Left ventricle myocardium inferior (tissue), 1 donor: ENCODE results near the gene HCK. TPM values are rescaled to one million over a fixed set of nuclear protein-coding genes. Genes with fewer than 3 reads are reported as not detected.

Experiments
- DNase-seq: peaks from one replicate; pipeline ENCODE4 v3.0.0-alpha.2; 2020
- H3K27ac ChIP-seq: fragments of 200-600 bp; replicated peaks from 2 replicates; pipeline ENCODE4 v1.8.0; 2021
- H3K27me3 ChIP-seq: fragments of 200-600 bp; 2 replicates; pipeline ENCODE4 v1.8.0; 2021; ENCODE audit warnings: low read depth
- H3K36me3 ChIP-seq: fragments of 200-600 bp; 2 replicates; pipeline ENCODE4 v1.8.0; 2021
- H3K4me1 ChIP-seq: fragments of 200-600 bp; 2 replicates; pipeline ENCODE4 v1.8.0; 2021
- H3K4me3 ChIP-seq: fragments of 200-600 bp; 2 replicates; pipeline ENCODE4 v1.8.0; 2021; ENCODE audit warnings: mild to moderate bottlenecking, moderate library complexity
- H3K9me3 ChIP-seq: fragments of 200-600 bp; replicated peaks from 2 replicates; pipeline ENCODE4 v1.8.0; 2021
- CTCF ChIP-seq: fragments of 200-600 bp; IDR thresholded peaks from 2 replicates; pipeline ENCODE4 v1.8.0; 2021; ENCODE audit warnings: antibody characterized with exemption, mild to moderate bottlenecking, borderline replicate concordance
- intact Hi-C: fragments of 100-400 bp; cut with micrococcal nuclease; formaldehyde crosslinking; loops from one replicate; pipeline ENCODE4 v1.11.0; 2022
- total RNA-seq: library from RNA; stranded (reverse); fragmentation: NEBNext Ultra II Directional; extraction: Animal tissue kit (Norgen Biotek cat#: 25700); gene quantifications from one replicate; pipeline ENCODE4 v1.2.1, GENCODE V29; 2021
- donor health status: DM: no; HTN: yes; CAD: no; lungs with severe emphysema.

The HCK gene
- total RNA-seq, 1 donor from 2014 or later, result 4.3 TPM

DNA sequence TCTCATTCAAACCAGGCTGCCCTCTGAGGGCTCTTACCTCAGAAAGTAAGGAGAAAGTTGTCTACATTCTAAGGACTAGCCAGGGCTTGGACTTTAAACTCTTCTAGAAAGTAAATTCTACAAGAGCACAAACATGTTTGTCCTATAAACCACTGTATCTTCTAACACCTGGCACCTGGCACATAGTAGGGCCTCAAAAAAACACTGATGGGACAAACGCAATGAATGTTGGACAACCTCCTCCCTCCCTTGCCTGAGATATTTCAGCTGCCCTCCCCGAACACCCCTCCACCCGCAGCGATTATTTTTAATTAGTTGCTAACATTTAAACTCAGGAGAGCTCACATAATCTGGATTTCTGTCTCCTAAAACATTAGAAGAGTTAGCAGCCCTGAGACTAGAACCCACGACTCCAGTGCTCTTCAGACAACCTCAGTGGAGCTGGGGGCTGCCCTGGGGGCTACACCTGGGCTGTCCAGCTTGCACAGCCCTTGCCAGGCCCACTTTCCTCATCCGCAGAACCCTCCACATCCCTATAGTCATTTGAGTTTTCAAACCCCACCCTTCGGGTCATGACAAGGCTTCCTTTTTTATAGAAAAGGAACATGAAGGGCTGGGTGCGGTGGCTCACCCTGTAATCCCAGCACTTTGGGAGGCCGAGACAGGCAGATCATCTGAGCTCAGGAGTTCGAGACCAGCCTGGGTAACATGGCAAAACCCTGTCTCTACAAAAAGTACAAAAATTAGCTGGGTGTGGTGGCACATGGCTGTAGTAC, 4.9 kb downstream of the HCK start:
- no peak for DNase-seq
- Histone ChIP-seq H3K27me3 (peaks cover 99% of the 10 kb centered on the region), H3K27ac (no peak overlapping the region), H3K9me3 (no peaks in the 10 kb centered on the region), H3K36me3 (no peaks in the 10 kb centered on the region), H3K4me1 (peaks cover 12% of the 10 kb centered on the region), H3K4me3 (no peak overlapping the region)
- intact Hi-C loops, result no loop called here
- TF ChIP-seq CTCF, result no peak

- TF ChIP-seq CTCF, result no peak
- H3K36me3 ChIP-seq, result no peaks in the 10 kb centered on the region
- H3K4me3 ChIP-seq, result no peak overlapping the region
- H3K4me1 ChIP-seq, result peaks cover 4% of the 10 kb centered on the region
- H3K27me3 ChIP-seq, result peaks cover 99% of the 10 kb centered on the region
- H3K9me3 ChIP-seq, result no peaks in the 10 kb centered on the region
- no peak overlapping the region for H3K27ac ChIP-seq
- DNase-seq, result no peak
- intact Hi-C loops, result no loop called here
Observed at GRCh38 chr20:32057656-32058184, 5.7 kb downstream of the HCK start.

GRCh38 chr20:32059189-32059588, 7.1 kb downstream of the HCK start:
- no peak overlapping the region for H3K4me3 ChIP-seq
- no peaks in the 10 kb centered on the region for H3K36me3 ChIP-seq
- intact Hi-C loops, result no loop called here
- no peaks in the 10 kb centered on the region for H3K4me1 ChIP-seq
- no peak for TF ChIP-seq CTCF
- DNase-seq, result no peak
- no peak overlapping the region for H3K27ac ChIP-seq
- H3K27me3 ChIP-seq, result peaks cover 99% of the 10 kb centered on the region
- H3K9me3 ChIP-seq, result no peaks in the 10 kb centered on the region

DNA sequence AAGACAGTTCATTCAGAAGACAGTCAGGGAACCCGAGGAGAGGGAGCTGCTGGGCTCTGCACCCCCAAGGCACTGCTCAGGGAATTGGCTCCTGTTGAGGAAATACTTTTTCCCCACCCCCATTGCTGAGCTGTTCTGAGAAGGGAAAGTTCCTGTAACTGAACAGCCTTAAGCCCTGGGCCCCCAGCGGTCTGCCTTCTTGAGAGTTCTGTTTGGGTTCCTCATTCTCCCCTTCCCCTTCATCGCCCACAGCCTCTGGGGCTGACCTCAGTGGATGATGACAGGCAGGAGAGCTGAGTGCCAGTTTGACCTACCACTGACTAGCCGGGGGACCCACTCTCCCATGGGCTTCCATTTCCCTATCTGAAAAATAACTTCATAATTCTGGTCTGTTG, 10.7 kb downstream of the HCK start:
- no peak for TF ChIP-seq CTCF
- no peak overlapping the region for H3K4me3 ChIP-seq
- H3K4me1 ChIP-seq, result no peaks in the 10 kb centered on the region
- no peaks in the 10 kb centered on the region for H3K36me3 ChIP-seq
- peak overlapping the region; percentile 38 for H3K27ac ChIP-seq
- peak; percentile 59 for DNase-seq
- intact Hi-C loops, result no loop called here
- H3K9me3 ChIP-seq, result no peaks in the 10 kb centered on the region
- peaks cover 91% of the 10 kb centered on the region for H3K27me3 ChIP-seq

DNA sequence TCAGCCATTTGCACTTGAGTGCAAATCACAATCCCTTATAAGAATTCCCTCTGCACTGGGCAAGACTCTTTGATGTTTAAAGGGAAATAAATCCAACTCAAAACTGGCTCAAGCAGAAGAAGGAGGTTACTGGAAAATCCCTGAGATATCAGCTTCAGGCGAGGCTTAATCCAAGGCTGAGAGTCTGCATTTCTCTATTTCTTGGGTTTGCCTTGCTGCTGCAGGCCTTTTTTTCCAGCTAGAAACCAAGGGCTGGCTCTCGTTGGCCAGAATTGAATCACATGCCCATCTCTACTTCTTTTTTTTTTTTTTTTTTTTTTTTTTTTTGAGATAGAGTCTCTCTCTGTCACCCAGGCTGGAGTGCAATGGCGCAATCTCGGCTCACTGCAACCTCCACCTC, 11.7 kb downstream of the HCK start:
- Histone ChIP-seq H3K4me3 (no peak overlapping the region), H3K27me3 (peaks cover 90% of the 10 kb centered on the region), H3K36me3 (no peaks in the 10 kb centered on the region), H3K4me1 (no peaks in the 10 kb centered on the region), H3K27ac (peak overlapping the region; percentile 38), H3K9me3 (no peaks in the 10 kb centered on the region)
- TF ChIP-seq CTCF, result no peak
- intact Hi-C loops, result no loop called here
- DNase-seq, result no peak
